Heart right ventricle (tissue), 16 donors: ENCODE data around the gene LRRC47. TPM values are rescaled to one million over a fixed set of nuclear protein-coding genes. Genes with fewer than 3 reads are reported as not detected.
A peak's percentile ranks its signal among the peaks of the same experiment; 100 is the strongest.

ENCODE experiments used
- ATAC-seq, 8 donors: fragments of 200-7000 bp; cut with Tn5 transposase; one replicate each; pipeline ENCODE4 v1.9.1; 2020; ENCODE audit warnings: mild to moderate bottlenecking in 8 of 8, moderate library complexity in 8 of 8, moderate number of reproducible peaks in 1 of 8
- DNase-seq, 2 donors: peaks; one replicate each; pipeline ENCODE4 v3.0.0-alpha.2; 2020
- H3K27ac ChIP-seq, 10 donors: fragments of 200-600 bp; sonication (generic) in 2 of 10; one replicate each; pipeline versions ENCODE4 v1.5.0 to v1.8.0; 2020 to 2022; ENCODE audit warnings: mild to moderate bottlenecking in 3 of 10
- H3K27me3 ChIP-seq, 7 donors: fragments of 200-600 bp; one replicate each; pipeline ENCODE4 v1.8.0; 2021 to 2022; ENCODE audit warnings: mild to moderate bottlenecking in 2 of 7
- H3K36me3 ChIP-seq, 9 donors: fragments of 200-600 bp; sonication (generic) in 1 of 9; one replicate each; pipeline versions ENCODE4 v1.5.0 to v1.8.0; 2020 to 2022; ENCODE audit warnings: mild to moderate bottlenecking in 2 of 9
- H3K4me1 ChIP-seq, 9 donors: fragments of 200-600 bp; sonication (generic) in 1 of 9; one replicate each; pipeline versions ENCODE4 v1.5.0 to v1.8.0; 2020 to 2022; ENCODE audit warnings: mild to moderate bottlenecking in 4 of 9
- H3K4me3 ChIP-seq, 10 donors: fragments of 200-600 bp; sonication (generic) in 2 of 10; one replicate each; pipeline versions ENCODE4 v1.5.0 to v1.8.0; 2020 to 2022; ENCODE audit warnings: mild to moderate bottlenecking in 7 of 10, moderate library complexity in 2 of 10
- H3K9me3 ChIP-seq, 11 donors: fragments of 200-600 bp in 10 of 11; sonication (generic) in 2 of 11; one replicate each; pipeline versions ENCODE4 v1.5.0 to v1.8.0; 2013 to 2022; ENCODE audit warnings: mild to moderate bottlenecking in 2 of 11, control low read depth in 1 of 11, moderate library complexity in 1 of 11
- CTCF ChIP-seq, 9 donors: fragments of 200-600 bp; sonication (generic) in 2 of 9; IDR thresholded peaks; one replicate each; pipeline versions ENCODE4 v1.5.0 to v1.8.0; 2021 to 2022; ENCODE audit warnings: antibody characterized with exemption in 9 of 9, mild to moderate bottlenecking in 5 of 9, moderate library complexity in 1 of 9
- WGBS, 2 donors: extraction: QIAGEN DNeasy Blood & Tissue Kit; methylation state at CpG; one replicate each; pipeline ENCODE4 v1.1.7; 2013; ENCODE audit warnings: inconsistent platforms in 1 of 2; 5-methylcytosine and 5-hydroxymethylcytosine counted together
- intact Hi-C, 10 donors: fragments of 100-400 bp; cut with DNase I; formaldehyde crosslinking; loops; one replicate each; pipeline versions ENCODE4 v1.11.1 to v1.14.2; 2022
- polyA plus RNA-seq, 2 donors: library from polyadenylated mRNA; stranded (reverse); fragments of 200-250 nt; gene quantifications; one replicate each; pipeline ENCODE4 v1.2.3, GENCODE V29; 2013
- total RNA-seq, 10 donors: library from RNA; stranded (reverse); fragmentation: NEBNext Ultra II Directional in 3 of 10; extraction: Animal tissue kit (Norgen Biotek cat#: 25700) in 3 of 10; gene quantifications; one replicate each; pipeline versions ENCODE4 v1.2.1 to v1.2.4, GENCODE V29; 2021 to 2023
- donor health status: Arrhythmogenic right ventricular cardiomyopathy.
- donor health status: ischemic (EF 13 %, LVEDD 7.1; RV severe dilation, severe dysfunction).
- donor health status: healthy with polysubstance abuse.
- donor health status: DM: no; HTN: yes; CAD: no.
- donor health status: DM: no; HTN: no; CAD: no.
- donor health status: ischemic (EF 25% LVEDD 6.9; RV normal size, moderate dysfunction).
- donor health status: ischemic (EF 25% LVEDD 5.7; RV mildly dilated, moderate dysfunction).
- donor health status: healthy.
- donor health status: DM: yes; HTN: yes; CAD: no.
- donor health status: Ischemic cardiomyopathy.
- donor health status: ischemic (EF 35%, LVEDD 5.7; RV mildly dilated, moderate dysfunction).
- donor health status: nonischemic (EF 11% LVEDD 7.7; RV severe dilation, severe dysfunction).
- donor health status: DM: yes; HTN: yes; CAD: no.
- donor health status: PGD.
- donor health status: ischemic (EF 29% LVEDD 5.4; RV normal size, mild dysfunction).
- donor health status: nonischemic (EF 23%, LVEDD 6.1; RV moderate dilation, normal function).

LRRC47 gene
- total and polyA plus RNA-seq, 12 donors: 17.6 to 85.4 (median 69.8) TPM

- ATAC-seq (peak; percentile 73 to 90 (median 80)), DNase-seq (peak; percentile 90 to 92)
- Histone ChIP-seq H3K9me3 (no peaks in the 10 kb centered on the region), H3K4me1 (peaks cover 22 to 55% (median 40%) of the 10 kb centered on the region in 9 donors), H3K36me3 (no peaks in the 10 kb centered on the region), H3K27ac (peak overlapping the region in 9 of 10 donors; percentile 59 to 78 (median 70)), H3K27me3 (peaks cover 0 to 23% (median 4%) of the 10 kb centered on the region in 7 donors), H3K4me3 (peak overlapping the region; percentile 51 to 82 (median 60))
- TF ChIP-seq CTCF (IDR thresholded peaks at IDR 0.05): no peak
- 1 to 3% methylated on average over 36 to 58 of the region's 61 CpGs for WGBS, 2 donors
- intact Hi-C loops: no loop called here
These were observed 24.1 kb downstream of the LRRC47 start for GRCh38 chr1:3772027-3772714.

GRCh38 chr1:3771108-3772026, 24.9 kb downstream of the LRRC47 start:
- no peak for DNase-seq
- H3K9me3 ChIP-seq: no peaks in the 10 kb centered on the region
- H3K27ac ChIP-seq: peak overlapping the region in 5 of 10 donors; percentile 20 to 63 (median 52)
- peak overlapping the region; percentile 51 to 82 (median 60) for H3K4me3 ChIP-seq
- ATAC-seq: peak in 3 of 8 donors; percentile 5 to 25 (median 10)
- intact Hi-C loops: no loop called here
- no peaks in the 10 kb centered on the region for H3K36me3 ChIP-seq
- TF ChIP-seq CTCF (IDR thresholded peaks at IDR 0.05): no peak
- H3K4me1 ChIP-seq: peaks cover 22 to 54% (median 40%) of the 10 kb centered on the region in 9 donors
- WGBS, 2 donors: 35 to 41% methylated on average over 32 of the region's 32 CpGs
- H3K27me3 ChIP-seq: peaks cover 0 to 23% (median 7%) of the 10 kb centered on the region in 7 donors

- 85 to 89% methylated on average over 16 of the region's 16 CpGs for WGBS, 2 donors
- no peaks in the 10 kb centered on the region for H3K9me3 ChIP-seq
- no peak overlapping the region for H3K4me3 ChIP-seq
- no peak overlapping the region for H3K27ac ChIP-seq
- TF ChIP-seq CTCF (IDR thresholded peaks at IDR 0.05): no peak
- intact Hi-C loops: no loop called here
- peaks cover 17 to 42% (median 29%) of the 10 kb centered on the region in 9 donors for H3K4me1 ChIP-seq
- peaks cover 0 to 23% (median 7%) of the 10 kb centered on the region in 7 donors for H3K27me3 ChIP-seq
- DNase-seq (no peak), ATAC-seq (no peak)
- no peaks in the 10 kb centered on the region for H3K36me3 ChIP-seq
These were observed 26.1 kb downstream of the LRRC47 start for GRCh38 chr1:3770047-3770765.
